Transverse colon (tissue), 3 donors: Measurements from ENCODE around the gene CCR5AS.

Experiments
- CTCF ChIP-seq, 5 experiments: fragments of 200-600 bp in 3 of 5; fragments of 450-650 bp in 2 of 5; sonication (generic) in 3 of 5; IDR thresholded peaks; 1 replicate in 2 of 5; 2 replicates in 3 of 5; pipeline ENCODE4 v1.5.1; 2016 to 2017; ENCODE audit warnings: antibody characterized with exemption in 5 of 5, inconsistent platforms in 3 of 5, mild to moderate bottlenecking in 2 of 5, moderate library complexity in 1 of 5
- EP300 ChIP-seq: sonication (generic); formaldehyde crosslinking; IDR thresholded peaks from one replicate; pipeline ENCODE4 v1.6.1; 2017; ENCODE audit warnings: antibody characterized with exemption, low read depth
- POLR2A ChIP-seq: fragments of 450-650 bp; IDR thresholded peaks from one replicate; pipeline ENCODE4 v1.6.1; 2016; ENCODE audit warnings: antibody characterized with exemption, mild to moderate bottlenecking, moderate library complexity

- TF ChIP-seq CTCF (IDR thresholded peaks at IDR 0.05) (no peak), POLR2A (no peak), EP300 (no peak)
Observed at GRCh38 chr3:46406443-46406787, 451 bp downstream of the CCR5AS start.
